ENCODE measurements around the gene BCL2.
A peak's percentile ranks its signal among the peaks of the same experiment; 100 is the strongest.
"Not testable (repeated sequence)": the region's sequence is repeated elsewhere in the genome, so short reads cannot be mapped to it uniquely, and the experiment has no call there.

BCL2 gene

GRCh38 chr18:63319383-63320122, at the start of gene BCL2:
Gene BCL2, minus strand, starts transcription at chr18:63319769.
- in situ Hi-C loops (cut with MboI; ENCODE audit: low sequenced_read_pairs, unreplicated experiment) = loop anchor here (5.0 kb wide), 2 partner anchors 162 to 302 kb away; no protein-coding TSS in a partner anchor
- DNase-seq (ENCODE audit: low spot score) = no peak
- TF ChIP-seq CTCF (IDR thresholded peaks at IDR 0.05; ENCODE audit: borderline replicate concordance, control extremely low read depth, extremely low read depth, insufficient read depth, missing control alignments) = no peak

DNA sequence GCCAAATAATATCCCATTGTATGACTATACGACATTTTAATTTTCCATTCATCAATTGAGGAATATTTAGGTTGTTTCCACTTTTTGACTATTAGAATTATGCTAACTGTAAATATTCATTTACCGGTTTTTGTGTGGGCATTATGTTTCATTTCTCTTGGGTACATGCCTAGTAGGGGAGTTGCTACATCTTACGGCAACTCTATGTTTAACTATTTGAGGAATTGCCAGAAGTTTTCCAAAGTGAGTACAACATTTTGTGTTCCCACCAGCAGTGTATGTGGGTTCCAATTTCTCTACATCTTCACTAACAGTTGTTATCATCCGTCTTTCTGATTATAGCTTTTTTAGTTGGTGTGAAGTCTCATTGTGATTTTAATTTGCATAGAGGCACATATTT, 49.0 kb upstream of the BCL2 start:
- in situ Hi-C loops (cut with MboI; ENCODE audit: low sequenced_read_pairs, unreplicated experiment) = no loop called here
- DNase-seq (ENCODE audit: low spot score) = no peak
- TF ChIP-seq CTCF (IDR thresholded peaks at IDR 0.05; ENCODE audit: borderline replicate concordance, control extremely low read depth, extremely low read depth, insufficient read depth, missing control alignments) = no peak

GRCh38 chr18:63367053-63367953, 47.7 kb upstream of the BCL2 start, which contains the start of gene KDSR:
Gene KDSR, minus strand, starts transcription at chr18:63367206. Its CDS starts 88 bp downstream, at chr18:63367118.
- peak; percentile 94 for DNase-seq (ENCODE audit: low spot score)
- in situ Hi-C loops (cut with MboI; ENCODE audit: low sequenced_read_pairs, unreplicated experiment) = no loop called here
- TF ChIP-seq CTCF (IDR thresholded peaks at IDR 0.05; ENCODE audit: borderline replicate concordance, control extremely low read depth, extremely low read depth, insufficient read depth, missing control alignments) = no peak

- TF ChIP-seq CTCF (IDR thresholded peaks at IDR 0.05; ENCODE audit: borderline replicate concordance, control extremely low read depth, extremely low read depth, insufficient read depth, missing control alignments) = no peak
- peak; percentile 75 for DNase-seq (ENCODE audit: low spot score)
- in situ Hi-C loops (cut with MboI; ENCODE audit: low sequenced_read_pairs, unreplicated experiment) = no loop called here
These were observed 46.9 kb upstream of the BCL2 start for GRCh38 chr18:63366213-63367052.

- TF ChIP-seq CTCF (IDR thresholded peaks at IDR 0.05; ENCODE audit: borderline replicate concordance, control extremely low read depth, extremely low read depth, insufficient read depth, missing control alignments) = no peak
- in situ Hi-C loops (cut with MboI; ENCODE audit: low sequenced_read_pairs, unreplicated experiment) = no loop called here
- DNase-seq (ENCODE audit: low spot score) = peak; percentile 34
These were observed 46.3 kb upstream of the BCL2 start for GRCh38 chr18:63365876-63366212.

DNA sequence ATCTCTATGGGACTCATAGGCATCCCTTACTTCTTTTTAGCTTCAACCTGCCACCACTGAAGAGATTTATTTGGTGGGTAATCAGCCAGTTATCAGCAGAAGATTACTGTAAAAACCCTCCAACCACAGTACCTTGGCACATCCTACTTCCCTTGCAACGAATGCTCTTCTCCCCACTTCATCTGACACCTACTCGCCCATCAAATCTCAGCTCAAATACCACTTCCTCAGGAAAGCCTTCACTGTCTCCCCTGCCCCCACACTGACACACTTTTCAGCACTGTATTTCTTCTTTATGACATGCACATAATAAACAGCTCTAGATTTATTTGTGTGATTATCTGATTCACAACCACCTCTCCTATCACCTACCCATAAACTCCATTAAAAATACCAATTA, 44.4 kb upstream of the BCL2 start:
- in situ Hi-C loops (cut with MboI; ENCODE audit: low sequenced_read_pairs, unreplicated experiment) = no loop called here
- no peak for TF ChIP-seq CTCF (IDR thresholded peaks at IDR 0.05; ENCODE audit: borderline replicate concordance, control extremely low read depth, extremely low read depth, insufficient read depth, missing control alignments)
- DNase-seq (ENCODE audit: low spot score) = no peak

DNA sequence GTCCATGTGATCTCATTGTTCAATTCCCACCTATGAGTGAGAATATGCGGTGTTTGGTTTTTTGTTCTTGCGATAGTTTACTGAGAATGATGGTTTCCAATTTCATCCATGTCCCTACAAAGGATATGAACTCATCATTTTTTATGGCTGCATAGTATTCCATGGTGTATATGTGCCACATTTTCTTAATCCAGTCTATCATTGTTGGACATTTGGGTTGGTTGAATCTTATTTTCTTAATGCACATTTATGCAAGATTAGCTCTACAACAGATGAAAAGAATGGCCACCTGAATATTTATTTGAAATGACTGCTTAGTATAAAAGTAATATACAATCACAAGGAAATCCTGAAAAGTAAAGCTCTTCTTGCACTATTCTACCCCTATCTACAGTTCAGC, 43.9 kb upstream of the BCL2 start:
- in situ Hi-C loops (cut with MboI; ENCODE audit: low sequenced_read_pairs, unreplicated experiment); DNase-seq (ENCODE audit: low spot score): not testable (repeated sequence)
